DMS 273 treated with DMSO at 0.1 percent for 48 hours (cell line): ENCODE data around the gene USP51.
"Not testable (repeated sequence)": the region's sequence is repeated elsewhere in the genome, so short reads cannot be mapped to it uniquely, and the experiment has no call there.

ENCODE experiments used
- DNase-seq: peaks from one replicate; lab custom pipeline; 2025; lab: John Stamatoyannopoulos, UW

Gene USP51

GRCh38 chrX:55489314-55490009 is at the start of gene USP51:
Gene USP51 (minus strand): TSS chrX:55489848. CDS start chrX:55488939, 909 bp downstream.
- no peak for DNase-seq

GRCh38 chrX:55524487-55524886 is 34.8 kb upstream of the USP51 start:
- DNase-seq: no peak

- DNase-seq: no peak
Observed at GRCh38 chrX:55523356-55523755, 33.7 kb upstream of the USP51 start.

- no peak for DNase-seq
Observed at GRCh38 chrX:55522596-55523276, 33.1 kb upstream of the USP51 start.

GRCh38 chrX:55521687-55522086 is 32.0 kb upstream of the USP51 start:
- no peak for DNase-seq

GRCh38 chrX:55516794-55517481 is 27.3 kb upstream of the USP51 start:
- not testable (repeated sequence) for DNase-seq

- not testable (repeated sequence) for DNase-seq
Observed at GRCh38 chrX:55513045-55513737, 23.5 kb upstream of the USP51 start.

GRCh38 chrX:55508410-55509152 is 18.9 kb upstream of the USP51 start:
- not testable (repeated sequence) for DNase-seq

- DNase-seq: not testable (repeated sequence)
Observed at GRCh38 chrX:55507699-55508098, 18.1 kb upstream of the USP51 start.

- not testable (repeated sequence) for DNase-seq
Observed at GRCh38 chrX:55507010-55507409, 17.4 kb upstream of the USP51 start.

GRCh38 chrX:55490974-55491373 is 1.3 kb upstream of the USP51 start:
- no peak for DNase-seq

- DNase-seq: no peak
Observed at GRCh38 chrX:55490121-55490520, 473 bp upstream of the USP51 start.

GRCh38 chrX:55488593-55489313 is 895 bp downstream of the USP51 start:
- no peak for DNase-seq

- DNase-seq: no peak
Observed at GRCh38 chrX:55488006-55488592, 1.5 kb downstream of the USP51 start.

GRCh38 chrX:55487143-55487542 is 2.5 kb downstream of the USP51 start:
- no peak for DNase-seq

- DNase-seq: no peak
Observed at GRCh38 chrX:55486736-55487135, 2.9 kb downstream of the USP51 start.

- DNase-seq: no peak
Observed at GRCh38 chrX:55484948-55485347, 4.7 kb downstream of the USP51 start.

- no peak for DNase-seq
Observed at GRCh38 chrX:55480390-55481062, 9.1 kb downstream of the USP51 start.

- DNase-seq: not testable (repeated sequence)
Observed at GRCh38 chrX:55479956-55480355, 9.7 kb downstream of the USP51 start.

- not testable (repeated sequence) for DNase-seq
Observed at GRCh38 chrX:55465791-55466190, 23.9 kb downstream of the USP51 start.
